GM12878 (cell line): ENCODE results near the gene HMGN4. TPM values are rescaled to one million over a fixed set of nuclear protein-coding genes. Genes with fewer than 3 reads are reported as not detected.
A peak's percentile ranks its signal among the peaks of the same experiment; 100 is the strongest.

Source experiments
- ATAC-seq: fragments of 200-7000 bp; cut with Tn5 transposase; 3 replicates; pipeline ENCODE4 v1.9.1; 2020; ENCODE audit warnings: mild to moderate bottlenecking, moderate library complexity
- BruUV-seq: library from RNA; stranded (reverse); fragments of 400-500 nt; replicated peaks from 2 replicates; lab custom pipeline; 2021; lab: Mats Ljungman, UMichigan
- CTCF ChIA-PET: fragments of 300-600 bp; sonication (Branson Sonifier 250); formaldehyde crosslinking; extraction: SDS; loops from one replicate; lab custom pipeline; 2021; ENCODE audit warnings: inconsistent platforms; lab: Yijun Ruan, JAX
- POLR2A ChIA-PET: fragments of 350-600 bp; formaldehyde crosslinking; extraction: SDS; loops from one replicate; lab custom pipeline; 2021; ENCODE audit warnings: inconsistent platforms; lab: Charles Lee
- RAD21 ChIA-PET: fragments of 300-600 bp; sonication (Branson Sonifier 250); formaldehyde crosslinking; loops from one replicate; lab custom pipeline; 2023; ENCODE audit warnings: antibody characterized with exemption; ENCODE audit not compliant: unreplicated experiment; lab: Charles Lee
- SMC1A ChIA-PET: fragments of 300-600 bp; sonication (Branson Sonifier 250); formaldehyde crosslinking; loops from one replicate; lab custom pipeline; 2023; ENCODE audit not compliant: unreplicated experiment, uncharacterized antibody; lab: Charles Lee
- DNase-seq: peaks from one replicate; pipeline ENCODE4 v3.0.0-alpha.2; 2011; ENCODE audit warnings: low read depth, low spot score
- FAIRE-seq: peaks from 3 replicates; lab custom pipeline; 2011; peaks lifted over from hg19 to GRCh38; lab: Jason Lieb, UNC
- H2AFZ ChIP-seq: 2 replicates; pipeline ENCODE4 v1.6.0; 2011; ENCODE audit warnings: low read depth, low read length, control low read depth; ENCODE audit not compliant: control insufficient read depth
- H3K27ac ChIP-seq: 2 replicates; pipeline ENCODE4 v1.5.1; 2011; ENCODE audit warnings: control low read depth; ENCODE audit not compliant: control insufficient read depth, insufficient read depth
- H3K27me3 ChIP-seq, 2 experiments: replicated peaks in 1 of 2; 2 replicates each; pipeline versions ENCODE4 v1.6.0 to v1.6.1; 2011; ENCODE audit warnings: low read length in 1 of 2; ENCODE audit not compliant: control insufficient read depth in 2 of 2, insufficient read depth in 2 of 2
- H3K36me3 ChIP-seq, 2 experiments: 2 replicates each; pipeline ENCODE4 v1.5.1; 2011; ENCODE audit warnings: low read length in 1 of 2; ENCODE audit not compliant: control insufficient read depth in 2 of 2, insufficient read depth in 2 of 2
- H3K4me1 ChIP-seq: 2 replicates; pipeline ENCODE4 v1.6.1; 2011; ENCODE audit warnings: mild to moderate bottlenecking, low read length, moderate library complexity, mixed read lengths; ENCODE audit not compliant: control insufficient read depth, insufficient read depth
- H3K4me2 ChIP-seq: 2 replicates; pipeline ENCODE4 v1.6.0; 2011; ENCODE audit warnings: control low read depth; ENCODE audit not compliant: control insufficient read depth, insufficient read depth
- H3K4me3 ChIP-seq: fragments of 200-600 bp; sonication (generic); 2 replicates; pipeline ENCODE4 v1.5.1; 2016
- H3K79me2 ChIP-seq: 2 replicates; pipeline ENCODE4 v1.6.0; 2011; ENCODE audit warnings: low read length; ENCODE audit not compliant: control insufficient read depth, insufficient read depth
- H3K9ac ChIP-seq: 2 replicates; pipeline ENCODE4 v1.8.0; 2011; ENCODE audit warnings: low read length, control low read depth, mixed read lengths; ENCODE audit not compliant: control insufficient read depth, insufficient read depth
- H3K9me3 ChIP-seq: replicated peaks from 3 replicates; pipeline ENCODE4 v1.5.1; 2011; ENCODE audit warnings: mild to moderate bottlenecking, low read length; ENCODE audit not compliant: control insufficient read depth, insufficient read depth
- H4K20me1 ChIP-seq: 2 replicates; pipeline ENCODE4 v1.6.0; 2011; ENCODE audit not compliant: control insufficient read depth, insufficient read depth
- MYB ChIP-seq: fragments of 150-350 bp; IDR thresholded peaks from 2 replicates; pipeline ENCODE4 v1.6.1; 2014; ENCODE audit warnings: mild to moderate bottlenecking, low read depth, low read length, borderline replicate concordance
- SPI1 ChIP-seq: IDR thresholded peaks from 2 replicates; pipeline ENCODE4 v1.6.1; 2011; ENCODE audit warnings: low read depth, mild to moderate bottlenecking, low read length, moderate library complexity, borderline replicate concordance; ENCODE audit not compliant: insufficient read depth
- WGBS: methylation state at CpG from one replicate; pipeline ENCODE4 v1.1.6; 2016; ENCODE audit warnings: low lambda C conversion rate; ENCODE audit not compliant: insufficient replicate concordance, insufficient coverage; ENCODE audit errors: missing lambda C conversion rate; 5-methylcytosine and 5-hydroxymethylcytosine counted together
- in situ Hi-C: fragments of 300-500 bp; cut with MboI; formaldehyde crosslinking; loops from 9 replicates; pipeline ENCODE4 v1.14.3; 2018; ENCODE audit warnings: mixed read lengths
- intact Hi-C: fragments of 100-400 bp; cut with micrococcal nuclease; formaldehyde crosslinking; loops from one replicate; pipeline ENCODE4 v1.14.2; 2022; ENCODE audit not compliant: unreplicated experiment
- polyA plus RNA-seq, 11 experiments: library from polyadenylated mRNA; depleted of rRNA in 4 of 11; unstranded in 6 of 11; stranded (reverse) in 5 of 11; fragments of >200 nt; fragmentation: Nextera tagmentation in 4 of 11; fragmentation: Illumina TruSeq in 1 of 11; extraction: Ambion mirVana in 4 of 11; extraction: Trizol in 1 of 11; gene quantifications; 1 replicate in 1 of 11; 2 replicates in 10 of 11; pipeline versions ENCODE4 v1.2.1 to v1.2.3, GENCODE V29; 2011 to 2016; ENCODE audit warnings: inconsistent platforms in 2 of 11, missing spikeins in 2 of 11, low read depth in 1 of 11
- total RNA-seq, 4 experiments: library from RNA; depleted of rRNA in 3 of 4; stranded (reverse); fragments of >200 nt in 3 of 4; fragmentation: Illumina TruSeq in 1 of 4; extraction: Trizol in 1 of 4; gene quantifications; 2 replicates each; pipeline versions ENCODE4 v1.2.1 to v1.2.3, GENCODE V29; 2013 to 2021
- TF ChIP-seq, protein P1 (sequence below): IDR thresholded peaks from 2 replicates; pipeline ENCODE4 v1.6.1; 2011; ENCODE audit warnings: low read depth, low read length, improper control_type of control experiment, borderline replicate concordance
- TF ChIP-seq, protein P2 (sequence below): fragments of 150-350 bp; IDR thresholded peaks from 2 replicates; pipeline ENCODE4 v1.6.1; 2016; ENCODE audit warnings: low read depth, low read length
- TF ChIP-seq, protein P3 (sequence below): IDR thresholded peaks from 2 replicates; pipeline ENCODE4 v1.6.1; 2012; ENCODE audit warnings: low read depth, low read length, improper control_type of control experiment

Gene HMGN4
- total and polyA plus RNA-seq, 10 of the 15 experiments (the other 5 are each of a cell fraction or from before 2014, with no cell fraction given), result 26.7 to 99.1 (median 76.7) TPM

DNA sequence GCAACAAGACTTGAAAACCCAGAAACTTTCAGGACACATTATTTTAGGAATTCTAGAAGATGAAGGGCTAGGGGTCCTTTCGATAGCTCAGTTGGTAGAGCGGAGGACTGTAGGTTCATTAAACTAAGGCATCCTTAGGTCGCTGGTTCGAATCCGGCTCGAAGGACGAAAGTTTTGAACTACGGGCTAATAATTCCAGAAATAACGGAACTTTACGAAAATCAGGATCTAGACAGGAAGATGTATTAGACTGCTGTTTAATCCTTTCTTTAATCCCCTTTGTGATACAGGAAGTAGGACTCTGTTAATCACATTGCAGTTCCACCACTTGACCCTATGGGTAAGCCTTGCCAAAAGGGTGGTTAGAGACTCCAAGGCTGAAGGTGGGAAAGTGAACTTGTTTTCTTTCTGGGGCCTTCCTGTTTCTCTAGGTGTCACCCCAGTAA is 37.4 kb downstream of the HMGN4 start (continued):
- TF ChIP-seq, protein P1, sequence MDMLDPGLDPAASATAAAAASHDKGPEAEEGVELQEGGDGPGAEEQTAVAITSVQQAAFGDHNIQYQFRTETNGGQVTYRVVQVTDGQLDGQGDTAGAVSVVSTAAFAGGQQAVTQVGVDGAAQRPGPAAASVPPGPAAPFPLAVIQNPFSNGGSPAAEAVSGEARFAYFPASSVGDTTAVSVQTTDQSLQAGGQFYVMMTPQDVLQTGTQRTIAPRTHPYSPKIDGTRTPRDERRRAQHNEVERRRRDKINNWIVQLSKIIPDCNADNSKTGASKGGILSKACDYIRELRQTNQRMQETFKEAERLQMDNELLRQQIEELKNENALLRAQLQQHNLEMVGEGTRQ, result no peak

DNA sequence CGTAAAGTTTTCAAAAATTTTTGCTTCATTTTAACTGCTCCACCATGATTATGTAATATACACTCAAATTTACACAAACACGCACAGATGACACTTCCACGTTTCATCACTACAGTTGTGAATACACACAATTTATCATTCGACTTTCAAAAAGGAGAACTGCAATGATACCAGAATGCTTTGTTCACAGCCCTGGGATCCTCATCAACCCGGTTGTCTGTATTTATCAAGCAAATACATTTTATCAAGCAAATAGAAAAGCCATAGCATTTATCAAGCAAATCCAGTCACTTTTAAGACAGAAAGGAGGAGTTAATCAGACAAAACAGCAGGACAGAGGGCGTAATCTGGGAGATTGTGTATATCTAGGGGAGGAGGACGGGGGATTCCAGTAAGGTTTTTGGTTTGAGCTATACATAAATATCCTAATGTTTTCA is 38.3 kb downstream of the HMGN4 start:
- peak overlapping the region; percentile 92 for H3K4me2 ChIP-seq
- POLR2A ChIA-PET, result interaction anchor here (0.6 to 1.3 kb wide), 5 partner anchors 13 to 569 kb away, joined by 3 to 8 read pairs (median 4); no protein-coding TSS in a partner anchor
- CTCF ChIA-PET, result interaction anchor here (0.7 to 13.0 kb wide), 9 partner anchors 8 to 502 kb away, joined by 3 to 267 read pairs (median 3); partner anchors contain the start of gene ABT1
- 39% methylated on average over 7 of the region's 7 CpGs for WGBS
- H3K9me3 ChIP-seq, result peaks cover 8% of the 10 kb centered on the region; the same call in 2 of the 3 replicates
- peaks cover 13% of the 10 kb centered on the region for H3K4me1 ChIP-seq
- peak overlapping the region; percentile 58 for H2AFZ ChIP-seq
- H3K36me3 ChIP-seq, result no peaks in the 10 kb centered on the region
- no peaks in the 10 kb centered on the region for H3K79me2 ChIP-seq
- H3K9ac ChIP-seq, result no peak overlapping the region
- no peak for DNase-seq
- no TSS peak for BruUV-seq
- TF ChIP-seq, protein P1, result no peak
- no peak for TF ChIP-seq MYB
- TF ChIP-seq SPI1, result peak; percentile 44; the same call in 1 of the 2 replicates
- TF ChIP-seq, protein P2, sequence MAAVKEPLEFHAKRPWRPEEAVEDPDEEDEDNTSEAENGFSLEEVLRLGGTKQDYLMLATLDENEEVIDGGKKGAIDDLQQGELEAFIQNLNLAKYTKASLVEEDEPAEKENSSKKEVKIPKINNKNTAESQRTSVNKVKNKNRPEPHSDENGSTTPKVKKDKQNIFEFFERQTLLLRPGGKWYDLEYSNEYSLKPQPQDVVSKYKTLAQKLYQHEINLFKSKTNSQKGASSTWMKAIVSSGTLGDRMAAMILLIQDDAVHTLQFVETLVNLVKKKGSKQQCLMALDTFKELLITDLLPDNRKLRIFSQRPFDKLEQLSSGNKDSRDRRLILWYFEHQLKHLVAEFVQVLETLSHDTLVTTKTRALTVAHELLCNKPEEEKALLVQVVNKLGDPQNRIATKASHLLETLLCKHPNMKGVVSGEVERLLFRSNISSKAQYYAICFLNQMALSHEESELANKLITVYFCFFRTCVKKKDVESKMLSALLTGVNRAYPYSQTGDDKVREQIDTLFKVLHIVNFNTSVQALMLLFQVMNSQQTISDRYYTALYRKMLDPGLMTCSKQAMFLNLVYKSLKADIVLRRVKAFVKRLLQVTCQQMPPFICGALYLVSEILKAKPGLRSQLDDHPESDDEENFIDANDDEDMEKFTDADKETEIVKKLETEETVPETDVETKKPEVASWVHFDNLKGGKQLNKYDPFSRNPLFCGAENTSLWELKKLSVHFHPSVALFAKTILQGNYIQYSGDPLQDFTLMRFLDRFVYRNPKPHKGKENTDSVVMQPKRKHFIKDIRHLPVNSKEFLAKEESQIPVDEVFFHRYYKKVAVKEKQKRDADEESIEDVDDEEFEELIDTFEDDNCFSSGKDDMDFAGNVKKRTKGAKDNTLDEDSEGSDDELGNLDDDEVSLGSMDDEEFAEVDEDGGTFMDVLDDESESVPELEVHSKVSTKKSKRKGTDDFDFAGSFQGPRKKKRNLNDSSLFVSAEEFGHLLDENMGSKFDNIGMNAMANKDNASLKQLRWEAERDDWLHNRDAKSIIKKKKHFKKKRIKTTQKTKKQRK, result no peak
- TF ChIP-seq, protein P3, sequence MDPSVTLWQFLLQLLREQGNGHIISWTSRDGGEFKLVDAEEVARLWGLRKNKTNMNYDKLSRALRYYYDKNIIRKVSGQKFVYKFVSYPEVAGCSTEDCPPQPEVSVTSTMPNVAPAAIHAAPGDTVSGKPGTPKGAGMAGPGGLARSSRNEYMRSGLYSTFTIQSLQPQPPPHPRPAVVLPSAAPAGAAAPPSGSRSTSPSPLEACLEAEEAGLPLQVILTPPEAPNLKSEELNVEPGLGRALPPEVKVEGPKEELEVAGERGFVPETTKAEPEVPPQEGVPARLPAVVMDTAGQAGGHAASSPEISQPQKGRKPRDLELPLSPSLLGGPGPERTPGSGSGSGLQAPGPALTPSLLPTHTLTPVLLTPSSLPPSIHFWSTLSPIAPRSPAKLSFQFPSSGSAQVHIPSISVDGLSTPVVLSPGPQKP, result no peak
- TF ChIP-seq, all 136 proteins: peak for 1
- ATAC-seq (peak; percentile 4; the same call in 1 of the 3 replicates), FAIRE-seq (no peak)
- peak overlapping the region; percentile 54; the same call in 1 of the 2 replicates for H3K4me3 ChIP-seq
- no peaks in the 10 kb centered on the region for H3K27me3 ChIP-seq
- intact Hi-C loops, result no loop called here
- H3K27ac ChIP-seq, result no peak overlapping the region
- no peaks in the 10 kb centered on the region for H4K20me1 ChIP-seq
- RAD21 ChIA-PET, result interaction anchor here (0.7 to 8.8 kb wide), 5 partner anchors 17 to 550 kb away, joined by 3 to 64 read pairs (median 5); partner anchors contain the start of gene ABT1
- SMC1A ChIA-PET, result interaction anchor here (0.8 to 11.6 kb wide), 6 partner anchors 16 to 552 kb away, joined by 3 to 170 read pairs (median 4); partner anchors contain the start of gene ABT1
- in situ Hi-C loops, result no loop called here
